AG04449 (cell line): ENCODE results near the gene WDR75.

ENCODE experiments used
- CTCF ChIA-PET: fragments of 350-600 bp; formaldehyde crosslinking; extraction: SDS; loops from one replicate; lab custom pipeline; 2021; ENCODE audit warnings: antibody characterized with exemption; lab: Yijun Ruan, JAX
- POLR2A ChIA-PET: fragments of 400-600, 350-600 bp; formaldehyde crosslinking; extraction: SDS; loops from one replicate; lab custom pipeline; 2020; ENCODE audit warnings: antibody characterized with exemption, inconsistent platforms; lab: Yijun Ruan, JAX
- DNase-seq: peaks from one replicate; pipeline ENCODE4 v3.0.0-alpha.2; 2010; ENCODE audit warnings: low read depth, low spot score
- H3K4me3 ChIP-seq: 2 replicates; pipeline ENCODE4 v1.5.1; 2011; ENCODE audit warnings: low read depth, mild to moderate bottlenecking, control low read depth, low read length
- CTCF ChIP-seq: IDR thresholded peaks from one replicate; pipeline ENCODE4 v1.5.1; 2011; ENCODE audit warnings: mild to moderate bottlenecking, moderate library complexity, low read length, control low read depth, inconsistent platforms; ENCODE audit not compliant: insufficient read depth; ENCODE audit errors: missing control alignments

The WDR75 gene

GRCh38 chr2:189512879-189513278 lies 71.6 kb downstream of the WDR75 start:
- ChIA-PET CTCF (no interaction called here), POLR2A (no interaction called here)
- H3K4me3 ChIP-seq: no peak overlapping the region
- TF ChIP-seq CTCF: no peak
- no peak for DNase-seq

- POLR2A ChIA-PET: no interaction called here
- CTCF ChIA-PET: no interaction called here
- no peak for DNase-seq
- no peak for TF ChIP-seq CTCF
- H3K4me3 ChIP-seq: no peak overlapping the region
Observed at GRCh38 chr2:189514104-189514503, 72.8 kb downstream of the WDR75 start.

- CTCF ChIA-PET: no interaction called here
- no peak for TF ChIP-seq CTCF
- POLR2A ChIA-PET: no interaction called here
Observed at GRCh38 chr2:189515264-189515663, 74.0 kb downstream of the WDR75 start.

GRCh38 chr2:189516546-189516945 lies 75.3 kb downstream of the WDR75 start:
- H3K4me3 ChIP-seq: no peak overlapping the region
- POLR2A ChIA-PET: no interaction called here
- DNase-seq: no peak
- no peak for TF ChIP-seq CTCF
- CTCF ChIA-PET: interaction anchor here (0.8 kb wide), 1 partner anchor 10 kb away, joined by 3 read pairs; no protein-coding TSS in a partner anchor

More at GRCh38 chr2:189515264-189515663, 74.0 kb downstream of the WDR75 start:
- DNase-seq: no peak
- no peak overlapping the region for H3K4me3 ChIP-seq

GRCh38 chr2:189517847-189518535 lies 76.7 kb downstream of the WDR75 start:
- H3K4me3 ChIP-seq: no peak overlapping the region
- DNase-seq: peak; percentile 21
- no peak for TF ChIP-seq CTCF
- CTCF ChIA-PET: no interaction called here
- POLR2A ChIA-PET: no interaction called here

GRCh38 chr2:189519631-189520387 lies 78.5 kb downstream of the WDR75 start:
- DNase-seq: no peak
- ChIA-PET CTCF (no interaction called here), POLR2A (no interaction called here)
- TF ChIP-seq CTCF: no peak
- H3K4me3 ChIP-seq: no peak overlapping the region
